HG03139 (cell line): Measurements from ENCODE around the gene COL18A1.
"Not testable (repeated sequence)": the region's sequence is repeated elsewhere in the genome, so short reads cannot be mapped to it uniquely, and the experiment has no call there.

Experiments used
- ATAC-seq: cut with Tn5 transposase; IDR thresholded peaks from one replicate; pipeline ENCODE4 v1.9.1; 2021; ENCODE audit not compliant: unreplicated experiment

The COL18A1 gene

GRCh38 chr21:45516071-45516670, 111.2 kb downstream of the COL18A1 start:
- no peak for ATAC-seq

GRCh38 chr21:45516671-45517151, 111.7 kb downstream of the COL18A1 start:
- ATAC-seq = no peak

GRCh38 chr21:45517249-45518065, 112.5 kb downstream of the COL18A1 start:
- no peak for ATAC-seq

- ATAC-seq = no peak
Observed at GRCh38 chr21:45518742-45519141, 113.8 kb downstream of the COL18A1 start.

GRCh38 chr21:45519182-45519581, 114.2 kb downstream of the COL18A1 start:
- no peak for ATAC-seq

- ATAC-seq = no peak
Observed at GRCh38 chr21:45521241-45521640, 116.3 kb downstream of the COL18A1 start.

- no peak for ATAC-seq
Observed at GRCh38 chr21:45522381-45522780, 117.4 kb downstream of the COL18A1 start.

GRCh38 chr21:45522986-45523385, 118.0 kb downstream of the COL18A1 start:
- no peak for ATAC-seq

- ATAC-seq = no peak
Observed at GRCh38 chr21:45523411-45524101, 118.6 kb downstream of the COL18A1 start.

GRCh38 chr21:45524756-45525152, 119.8 kb downstream of the COL18A1 start:
- ATAC-seq = no peak

GRCh38 chr21:45525153-45525909, 120.4 kb downstream of the COL18A1 start:
- no peak for ATAC-seq

- ATAC-seq = no peak
Observed at GRCh38 chr21:45525910-45526306, 120.9 kb downstream of the COL18A1 start.

GRCh38 chr21:45527151-45527999, 122.4 kb downstream of the COL18A1 start:
- ATAC-seq = not testable (repeated sequence)

- ATAC-seq = no peak
Observed at GRCh38 chr21:45528028-45528705, 123.2 kb downstream of the COL18A1 start.

GRCh38 chr21:45528981-45529784, 124.2 kb downstream of the COL18A1 start:
- no peak for ATAC-seq

- no peak for ATAC-seq
Observed at GRCh38 chr21:45529785-45530422, 124.9 kb downstream of the COL18A1 start.

GRCh38 chr21:45530423-45531113, 125.6 kb downstream of the COL18A1 start:
- no peak for ATAC-seq

- not testable (repeated sequence) for ATAC-seq
Observed at GRCh38 chr21:45531114-45531392, 126.1 kb downstream of the COL18A1 start.
